Myometrial cell (primary cell): ENCODE measurements around the gene OSGEPL1. TPM values are rescaled to one million over a fixed set of nuclear protein-coding genes. Genes with fewer than 3 reads are reported as not detected.

Experiments
- total RNA-seq: library from RNA; depleted of rRNA; stranded (reverse); fragments of >200 nt; gene quantifications from 2 replicates; pipeline ENCODE4 v1.2.3, GENCODE V29; 2015

The OSGEPL1 gene
- 8.9 and 10.3 TPM in 2 replicates for total RNA-seq

GRCh38 chr2:189762551-189763298 is at the start of gene OSGEPL1:
TSS of gene OSGEPL1 (minus strand) at chr2:189762792. CDS start at chr2:189761640, 1,152 bp downstream.

GRCh38 chr2:189783927-189784867 is 21.6 kb upstream of the OSGEPL1 start, which contains the start of the genes ORMDL1 and PMS1:
TSS of gene ORMDL1 (minus strand) at chr2:189784339. CDS start at chr2:189782595, 1,744 bp downstream.
TSS of gene PMS1 (plus strand) at chr2:189784450. CDS start at chr2:189791810, 7,360 bp downstream.

Other genes starting within 250 kb of the OSGEPL1 start
- gene SLC40A1, start 182.0 kb downstream of the OSGEPL1 start, total RNA-seq = 2.0 and 3.4 TPM in 2 replicates
- 29.7 and 37.7 TPM in 2 replicates for gene ASNSD1, start 101.3 kb downstream of the OSGEPL1 start, total RNA-seq
- gene ANKAR, start 88.1 kb downstream of the OSGEPL1 start, total RNA-seq = 3.2 and 5.2 TPM in 2 replicates
- gene ORMDL1, start 21.5 kb upstream of the OSGEPL1 start, total RNA-seq = 48.1 and 56.2 TPM in 2 replicates
- gene PMS1, start 21.7 kb upstream of the OSGEPL1 start, total RNA-seq = 19.0 and 19.3 TPM in 2 replicates